DND-41 (cell line): Measurements from ENCODE around the gene YY2.

Experiments used
- EZH2 ChIP-seq: IDR thresholded peaks from 3 replicates; pipeline ENCODE4 v1.6.1; 2012; ENCODE audit warnings: borderline replicate concordance, low read depth, mild to moderate bottlenecking, moderate library complexity, low read length, inconsistent platforms; ENCODE audit not compliant: severe bottlenecking
- TF ChIP-seq, protein P1 (sequence below): IDR thresholded peaks from 2 replicates; pipeline ENCODE4 v1.5.1; 2012; ENCODE audit warnings: borderline replicate concordance, low read length, moderate library complexity, mild to moderate bottlenecking; ENCODE audit not compliant: poor library complexity, severe bottlenecking; ENCODE audit errors: extremely low read depth

DNA sequence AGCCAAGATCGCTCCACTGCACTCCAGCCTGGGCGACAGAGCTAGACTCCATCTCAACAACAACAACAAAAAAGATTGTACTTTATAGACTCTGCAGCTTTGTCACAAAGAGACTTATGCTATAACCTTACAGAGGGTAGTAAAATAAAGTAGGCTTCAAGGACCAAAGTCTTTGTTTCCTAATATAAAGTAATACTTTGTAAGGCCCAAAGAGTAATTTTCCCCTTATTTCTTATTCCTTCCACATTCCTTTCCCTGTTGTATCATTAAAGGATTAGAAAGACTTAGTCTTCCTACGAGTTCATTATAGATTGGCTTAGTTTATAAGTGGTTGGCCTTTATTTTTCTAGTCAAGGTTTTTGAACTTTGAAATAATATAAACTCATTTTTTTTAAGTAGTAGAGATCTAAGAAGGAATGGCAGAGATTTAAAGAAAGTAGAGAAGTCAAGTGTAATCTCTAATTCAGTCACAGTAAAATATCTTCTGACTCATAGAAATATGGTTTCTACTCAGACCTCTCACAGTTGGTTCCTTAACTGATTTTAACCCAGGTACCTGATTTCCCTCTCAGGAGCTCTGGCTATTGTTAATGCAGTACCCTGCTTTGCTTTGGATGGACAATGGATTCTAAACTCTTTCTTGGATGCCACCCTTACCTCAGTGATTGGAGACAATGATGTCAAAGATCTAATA is 26.2 kb downstream of the YY2 start:
- TF ChIP-seq, protein P1, sequence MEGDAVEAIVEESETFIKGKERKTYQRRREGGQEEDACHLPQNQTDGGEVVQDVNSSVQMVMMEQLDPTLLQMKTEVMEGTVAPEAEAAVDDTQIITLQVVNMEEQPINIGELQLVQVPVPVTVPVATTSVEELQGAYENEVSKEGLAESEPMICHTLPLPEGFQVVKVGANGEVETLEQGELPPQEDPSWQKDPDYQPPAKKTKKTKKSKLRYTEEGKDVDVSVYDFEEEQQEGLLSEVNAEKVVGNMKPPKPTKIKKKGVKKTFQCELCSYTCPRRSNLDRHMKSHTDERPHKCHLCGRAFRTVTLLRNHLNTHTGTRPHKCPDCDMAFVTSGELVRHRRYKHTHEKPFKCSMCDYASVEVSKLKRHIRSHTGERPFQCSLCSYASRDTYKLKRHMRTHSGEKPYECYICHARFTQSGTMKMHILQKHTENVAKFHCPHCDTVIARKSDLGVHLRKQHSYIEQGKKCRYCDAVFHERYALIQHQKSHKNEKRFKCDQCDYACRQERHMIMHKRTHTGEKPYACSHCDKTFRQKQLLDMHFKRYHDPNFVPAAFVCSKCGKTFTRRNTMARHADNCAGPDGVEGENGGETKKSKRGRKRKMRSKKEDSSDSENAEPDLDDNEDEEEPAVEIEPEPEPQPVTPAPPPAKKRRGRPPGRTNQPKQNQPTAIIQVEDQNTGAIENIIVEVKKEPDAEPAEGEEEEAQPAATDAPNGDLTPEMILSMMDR: no peak
- no peak for TF ChIP-seq EZH2
